Ramos (cell line): Measurements from ENCODE around the gene RGS18.
"Not testable (repeated sequence)": the region's sequence is repeated elsewhere in the genome, so short reads cannot be mapped to it uniquely, and the experiment has no call there.

Source experiments
- in situ Hi-C: fragments of 300-500 bp; cut with MboI; formaldehyde crosslinking; loops from one replicate; pipeline ENCODE4 v1.14.3; 2022; ENCODE audit warnings: low sequenced_read_pairs; ENCODE audit not compliant: unreplicated experiment

The RGS18 gene

GRCh38 chr1:192158181-192158580 is at the start of gene RGS18:
RGS18 (plus strand) TSS chr1:192158462; CDS start chr1:192158638, 176 bp downstream.
- in situ Hi-C loops, result no loop called here

DNA sequence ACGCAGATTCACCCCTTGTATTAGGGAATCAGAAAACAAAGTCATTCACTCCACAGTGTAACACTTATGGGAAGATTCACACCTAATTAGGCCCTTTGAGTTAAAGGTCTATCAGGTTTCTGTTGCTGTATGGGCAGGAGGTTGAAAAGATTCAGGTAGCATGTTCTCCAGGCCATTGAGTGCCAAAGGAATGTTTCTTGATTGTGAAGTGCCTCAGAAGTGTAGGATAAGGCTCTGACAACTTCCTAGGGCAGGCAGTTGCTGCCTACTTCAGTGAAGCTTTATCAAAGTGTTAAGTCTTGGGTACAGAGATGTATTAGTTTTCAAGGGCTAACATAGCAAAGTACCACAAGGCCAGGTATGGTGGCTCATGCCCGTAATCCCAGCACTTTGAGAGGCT is 48.7 kb upstream of the RGS18 start:
- in situ Hi-C loops, result no loop called here

GRCh38 chr1:192115000-192115399 is 43.3 kb upstream of the RGS18 start:
- in situ Hi-C loops, result no loop called here

GRCh38 chr1:192118881-192119405 is 39.3 kb upstream of the RGS18 start:
- in situ Hi-C loops, result no loop called here

DNA sequence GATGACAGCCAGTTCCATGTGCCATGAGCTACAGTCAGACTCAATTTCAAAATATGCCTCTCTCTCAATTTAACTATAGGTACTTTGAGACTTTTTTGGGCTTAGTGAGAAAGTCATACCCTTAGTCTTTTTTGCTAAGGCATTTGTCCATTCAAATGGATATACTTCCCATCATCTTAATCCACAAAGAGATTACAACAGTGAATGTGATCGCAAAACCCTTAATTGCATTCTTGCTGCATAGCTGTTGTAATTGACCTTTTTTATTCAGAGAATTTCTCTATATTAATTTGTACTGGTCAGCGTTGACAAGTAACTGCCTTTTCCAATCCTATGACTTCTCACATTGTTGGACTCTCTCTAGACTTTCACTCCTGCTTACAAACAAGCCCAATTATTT is 38.6 kb upstream of the RGS18 start:
- in situ Hi-C loops, result no loop called here

- in situ Hi-C loops, result no loop called here
These were observed 35.6 kb upstream of the RGS18 start for GRCh38 chr1:192122668-192123067.

- in situ Hi-C loops, result no loop called here
These were observed 35.0 kb upstream of the RGS18 start for GRCh38 chr1:192123212-192123611.

- in situ Hi-C loops, result no loop called here
These were observed 32.1 kb upstream of the RGS18 start for GRCh38 chr1:192126030-192126619.

DNA sequence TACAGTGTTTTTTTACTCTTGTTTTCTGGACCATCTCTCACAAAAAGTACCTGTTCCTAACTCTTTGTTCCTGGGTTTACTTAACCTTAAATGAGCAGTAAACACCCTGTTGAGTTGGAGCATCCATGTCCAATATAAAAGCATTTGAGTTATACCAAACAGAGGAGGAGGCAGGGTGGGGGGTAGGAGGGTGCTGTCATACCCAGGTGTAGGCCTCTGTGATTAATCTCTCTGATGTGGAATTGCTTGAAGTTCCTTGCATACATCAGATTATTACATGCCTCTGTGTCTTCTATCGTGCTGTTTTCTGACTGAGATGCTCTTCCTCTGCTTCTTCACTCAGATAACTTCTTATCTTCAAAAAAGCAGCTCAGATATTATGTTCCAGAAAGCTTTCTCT is 28.1 kb upstream of the RGS18 start:
- in situ Hi-C loops, result no loop called here

DNA sequence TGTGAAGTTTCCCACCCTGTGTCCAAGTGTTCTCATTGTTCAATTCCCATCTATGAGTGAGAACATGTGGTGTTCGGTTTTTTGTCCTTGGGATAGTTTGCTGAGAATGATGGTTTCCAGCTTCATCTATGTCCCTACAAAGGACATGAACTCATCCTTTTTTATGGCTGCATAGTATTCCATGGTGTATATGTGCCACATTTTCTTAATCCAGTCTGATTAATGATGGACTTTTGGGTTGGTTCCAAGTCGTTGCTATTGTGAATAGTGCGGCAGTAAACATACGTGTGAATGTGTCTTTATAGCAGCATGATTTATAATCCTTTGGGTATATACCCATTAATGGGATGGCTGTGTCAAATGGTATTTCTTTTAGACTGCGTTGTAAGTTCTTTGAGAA is 27.4 kb upstream of the RGS18 start:
- in situ Hi-C loops, result not testable (repeated sequence)

DNA sequence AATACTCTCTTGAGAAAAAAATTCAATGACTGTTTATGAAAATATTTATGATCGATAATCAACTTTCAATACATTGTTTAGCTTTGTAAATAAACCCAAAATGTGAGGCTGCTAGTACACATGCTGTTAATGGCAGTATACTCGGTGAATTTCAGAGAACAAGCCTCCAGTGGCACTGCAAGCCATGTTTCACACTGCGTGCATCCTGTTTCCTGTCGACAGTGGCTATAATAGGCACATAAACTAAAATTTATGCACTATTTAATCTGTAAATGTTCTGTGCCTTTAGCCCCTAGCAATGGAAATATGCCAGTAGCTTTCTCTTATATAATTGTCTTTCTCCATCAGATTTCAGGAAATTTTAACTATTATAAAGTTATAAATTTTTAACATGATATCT is 26.3 kb upstream of the RGS18 start:
- in situ Hi-C loops, result no loop called here

- in situ Hi-C loops, result no loop called here
These were observed 24.8 kb upstream of the RGS18 start for GRCh38 chr1:192133350-192133926.

DNA sequence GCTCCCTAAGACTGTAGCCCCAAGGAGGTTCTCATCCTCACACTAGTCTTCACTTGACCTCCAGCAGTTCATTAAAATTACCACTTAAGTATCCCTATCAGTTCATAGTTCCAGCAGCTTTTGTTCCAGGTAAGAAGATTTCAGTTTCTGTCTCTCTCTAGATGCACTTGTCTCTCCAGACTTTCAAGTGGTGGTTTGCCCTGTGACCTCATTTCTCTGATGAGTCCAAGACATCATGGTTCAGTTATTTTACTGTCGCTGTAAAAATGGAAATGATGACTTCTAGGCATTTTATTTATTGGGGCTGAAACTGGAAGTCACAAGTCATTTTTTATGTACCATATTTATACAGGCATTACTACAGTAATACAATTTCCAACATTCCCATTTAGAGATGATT is 17.9 kb upstream of the RGS18 start:
- in situ Hi-C loops, result no loop called here

DNA sequence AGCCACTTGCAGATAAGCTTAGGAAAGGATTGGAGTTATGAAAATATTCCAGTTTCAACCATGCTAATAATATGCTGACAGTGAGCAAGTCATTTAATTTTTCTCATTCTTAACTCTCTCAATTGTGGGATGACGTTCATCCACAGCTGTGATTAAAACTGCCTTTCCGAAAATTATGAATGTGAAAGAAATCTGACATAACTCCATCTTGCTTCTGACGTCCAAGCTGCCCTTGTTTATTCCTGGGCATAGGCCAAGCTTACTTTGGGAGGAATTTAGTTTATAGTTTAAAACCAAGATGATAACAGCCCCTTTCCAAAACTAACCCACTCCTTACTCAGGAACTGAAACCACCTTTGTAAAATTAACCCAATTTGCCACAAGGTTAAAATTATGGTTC is 11.0 kb upstream of the RGS18 start:
- in situ Hi-C loops, result no loop called here

DNA sequence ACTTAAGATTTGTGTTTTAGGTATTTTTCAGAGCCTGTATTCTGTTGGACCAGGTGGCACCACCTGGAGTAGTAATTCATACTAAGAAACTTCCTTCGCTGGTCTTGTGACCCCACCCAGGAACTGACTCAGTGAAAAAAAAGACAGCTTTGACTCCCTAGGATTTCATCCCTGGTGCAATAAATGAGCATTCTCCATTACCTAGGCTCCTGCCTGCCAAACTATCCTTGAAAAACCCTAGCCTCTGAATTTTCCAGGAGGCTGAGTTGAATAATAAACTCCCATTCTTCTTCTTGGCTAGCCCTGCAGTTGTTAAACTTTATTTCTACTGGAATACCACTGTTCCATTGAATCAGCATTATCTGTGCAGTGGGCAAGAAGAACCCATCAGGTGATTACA is 10.6 kb upstream of the RGS18 start:
- in situ Hi-C loops, result no loop called here

- in situ Hi-C loops, result no loop called here
These were observed 7.1 kb upstream of the RGS18 start for GRCh38 chr1:192151176-192151575.

GRCh38 chr1:192153276-192153675 is 5.0 kb upstream of the RGS18 start:
- in situ Hi-C loops, result no loop called here

- in situ Hi-C loops, result no loop called here
These were observed 1.2 kb upstream of the RGS18 start for GRCh38 chr1:192157067-192157466.

DNA sequence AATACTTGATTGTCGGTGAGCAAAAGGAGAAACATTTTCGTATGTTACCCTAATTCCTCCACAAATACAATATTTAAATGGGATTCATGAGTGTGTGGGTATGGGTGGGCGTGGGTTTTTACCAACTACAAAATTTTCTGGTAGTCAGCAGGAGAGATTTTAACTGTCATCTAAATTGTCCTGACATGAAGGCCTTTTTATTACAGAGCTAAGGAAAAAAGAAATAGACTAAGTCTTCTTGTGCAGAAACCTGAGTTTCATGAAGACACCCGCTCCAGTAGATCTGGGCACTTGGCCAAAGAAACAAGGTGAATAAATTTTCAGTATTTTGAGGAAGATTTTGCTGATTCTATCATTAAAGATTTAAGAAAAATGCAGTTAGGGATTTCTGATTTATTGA is 752 bp downstream of the RGS18 start:
- in situ Hi-C loops, result no loop called here

DNA sequence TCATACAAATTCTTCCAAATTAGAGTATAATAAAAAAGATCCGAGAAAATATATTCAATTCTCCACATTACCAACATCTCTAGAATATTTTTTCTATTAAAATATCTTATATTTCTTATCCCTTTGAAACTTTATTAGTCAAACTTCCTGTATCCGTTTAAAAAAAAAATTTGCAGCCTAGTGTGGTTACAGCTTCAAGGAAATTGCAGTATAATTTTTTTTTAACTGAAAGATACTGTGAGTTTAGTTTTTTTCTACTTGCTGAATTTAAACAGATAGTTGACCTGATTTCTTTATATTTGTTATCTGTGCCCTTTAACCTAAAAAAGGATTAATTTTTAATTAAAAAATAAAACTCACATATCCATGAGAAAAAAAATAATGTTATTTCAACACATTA is 1.5 kb downstream of the RGS18 start:
- in situ Hi-C loops, result no loop called here

GRCh38 chr1:192160196-192160595 is 1.9 kb downstream of the RGS18 start:
- in situ Hi-C loops, result no loop called here

DNA sequence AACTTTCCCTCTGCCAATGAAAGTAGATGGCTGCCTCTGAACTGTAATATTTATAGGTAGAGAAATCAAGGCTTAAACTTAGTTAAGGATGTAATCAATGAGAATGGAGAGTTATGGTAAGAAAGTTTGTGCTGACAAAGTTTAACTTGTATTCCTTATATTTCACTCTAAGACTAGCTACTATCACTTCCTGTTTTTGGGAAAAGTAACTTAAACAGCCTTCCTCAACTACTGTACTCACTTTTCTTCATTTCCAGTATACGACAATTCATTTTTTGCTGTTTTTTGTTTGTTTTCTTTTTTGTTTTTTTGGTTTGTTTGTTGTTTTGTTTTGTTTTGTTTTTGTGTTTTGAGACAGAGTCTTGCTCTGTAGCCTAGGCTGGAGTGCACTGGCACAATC is 3.7 kb downstream of the RGS18 start:
- in situ Hi-C loops, result no loop called here
